Spleen (tissue), 7 donors: ENCODE measurements around the gene MEIKIN.

Experiments
- POLR2A ChIP-seq, 3 donors: fragments of 450-650 bp; IDR thresholded peaks; one replicate each; pipeline ENCODE4 v1.5.1; 2017; ENCODE audit warnings: antibody characterized with exemption in 3 of 3, mild to moderate bottlenecking in 1 of 3
- TF ChIP-seq, protein P1 (sequence below), 11 experiments: fragments of 200-600 bp in 7 of 11; fragments of 450-650 bp in 4 of 11; sonication (generic) in 4 of 11; IDR thresholded peaks in 8 of 11; conservative IDR thresholded peaks in 3 of 11; 1 replicate in 7 of 11; 2 replicates in 4 of 11; pipeline versions ENCODE4 v1.4.0 to v1.8.0; 2016 to 2021; ENCODE audit warnings: antibody characterized with exemption in 11 of 11, inconsistent platforms in 4 of 11, mild to moderate bottlenecking in 1 of 11
- donor health status: DM: no; HTN: no; CAD: no; lungs with moderate emphysema.
- donor health status: DM: no; HTN: no; CAD: no.
- donor health status: DM: no; HTN: no; CAD: no.

GRCh38 chr5:131796793-131797693 is 148.4 kb downstream of the MEIKIN start, which contains the start of gene FNIP1:
- peak; percentile 42 to 91 (median 63) for TF ChIP-seq POLR2A (IDR thresholded peaks at IDR 0.05)
- TF ChIP-seq, protein P1, sequence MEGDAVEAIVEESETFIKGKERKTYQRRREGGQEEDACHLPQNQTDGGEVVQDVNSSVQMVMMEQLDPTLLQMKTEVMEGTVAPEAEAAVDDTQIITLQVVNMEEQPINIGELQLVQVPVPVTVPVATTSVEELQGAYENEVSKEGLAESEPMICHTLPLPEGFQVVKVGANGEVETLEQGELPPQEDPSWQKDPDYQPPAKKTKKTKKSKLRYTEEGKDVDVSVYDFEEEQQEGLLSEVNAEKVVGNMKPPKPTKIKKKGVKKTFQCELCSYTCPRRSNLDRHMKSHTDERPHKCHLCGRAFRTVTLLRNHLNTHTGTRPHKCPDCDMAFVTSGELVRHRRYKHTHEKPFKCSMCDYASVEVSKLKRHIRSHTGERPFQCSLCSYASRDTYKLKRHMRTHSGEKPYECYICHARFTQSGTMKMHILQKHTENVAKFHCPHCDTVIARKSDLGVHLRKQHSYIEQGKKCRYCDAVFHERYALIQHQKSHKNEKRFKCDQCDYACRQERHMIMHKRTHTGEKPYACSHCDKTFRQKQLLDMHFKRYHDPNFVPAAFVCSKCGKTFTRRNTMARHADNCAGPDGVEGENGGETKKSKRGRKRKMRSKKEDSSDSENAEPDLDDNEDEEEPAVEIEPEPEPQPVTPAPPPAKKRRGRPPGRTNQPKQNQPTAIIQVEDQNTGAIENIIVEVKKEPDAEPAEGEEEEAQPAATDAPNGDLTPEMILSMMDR (IDR thresholded peaks at IDR 0.05 in 8 of 11, conservative IDR thresholded peaks at IDR 0.05 in 3 of 11), result peak in 2 of 11 experiments; percentile 32 to 39
